ENCODE data around the gene NAT9. TPM values are rescaled to one million over a fixed set of nuclear protein-coding genes. Genes with fewer than 3 reads are reported as not detected.

NAT9 gene
- total RNA-seq, 1 experiment from 2014 or later, result 63.5 TPM

DNA sequence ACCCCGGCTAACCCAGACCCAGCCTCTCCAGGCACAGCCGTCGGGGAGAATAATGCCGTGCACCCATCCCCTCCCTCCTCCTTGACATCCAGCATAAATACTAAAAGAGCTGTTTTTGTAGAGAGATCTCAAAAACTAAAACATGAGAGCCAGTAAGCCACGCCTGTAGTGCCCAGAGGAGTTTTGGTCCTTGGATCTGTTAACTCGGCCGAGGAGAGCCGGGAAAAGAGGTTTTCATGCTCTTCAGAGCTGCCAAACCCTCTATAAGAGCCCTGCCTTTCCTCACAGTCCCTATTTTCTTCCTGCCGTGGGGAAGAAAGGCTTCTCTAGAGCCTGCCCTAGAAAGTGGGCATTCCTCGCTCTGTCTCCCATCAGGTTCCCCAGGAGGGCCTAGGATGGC is 30.2 kb upstream of the NAT9 start:
- Histone ChIP-seq H3K23me2 (ENCODE audit: insufficient read length, low read depth, low read length, poor library complexity, severe bottlenecking) (no peaks in the 10 kb centered on the region), H3K4me2 (ENCODE audit: insufficient read depth, insufficient read length, low read length) (no peak overlapping the region), H2AK5ac (ENCODE audit: insufficient read length, low read length) (no peak overlapping the region), H3K79me2 (ENCODE audit: insufficient read depth, low read length) (no peaks in the 10 kb centered on the region), H3K9ac (ENCODE audit: extremely low read depth, insufficient read length, low read length) (no peak overlapping the region), H3K4ac (ENCODE audit: low read depth, low read length) (no peak overlapping the region), H2BK15ac (ENCODE audit: low read depth, low read length) (no peak overlapping the region), H4K8ac (replicated peaks; ENCODE audit: insufficient read length, low read depth, low read length) (no peak overlapping the region), H2AFZ (ENCODE audit: low read length) (no peak overlapping the region), H4K91ac (ENCODE audit: insufficient read length, low read depth, low read length) (no peak overlapping the region), H2BK20ac (ENCODE audit: low read depth, low read length, poor library complexity, severe bottlenecking) (no peak overlapping the region), H2BK12ac (ENCODE audit: insufficient read length, low read depth, low read length) (no peak overlapping the region), H3K23ac (ENCODE audit: insufficient read length, low read depth, low read length) (no peak overlapping the region), H3K9me3 (ENCODE audit: control insufficient read depth, low read depth, low read length) (no peaks in the 10 kb centered on the region), H2BK120ac (ENCODE audit: low read depth, low read length, poor library complexity, severe bottlenecking) (no peak overlapping the region), H4K20me1 (ENCODE audit: control insufficient read depth, insufficient read depth, insufficient read length) (no peaks in the 10 kb centered on the region), H4K5ac (ENCODE audit: insufficient read length, low read depth, low read length) (no peak overlapping the region), H3K14ac (ENCODE audit: insufficient read depth, low read length) (no peak overlapping the region), H3K56ac (ENCODE audit: insufficient read length, low read depth, low read length) (no peak overlapping the region), H3K4me1 (ENCODE audit: insufficient read depth, low read length) (no peaks in the 10 kb centered on the region), H3K79me1 (ENCODE audit: insufficient read depth, low read depth, low read length, poor library complexity, severe bottlenecking) (no peaks in the 10 kb centered on the region), H3K27me3 (ENCODE audit: insufficient read depth, low read length) (no peaks in the 10 kb centered on the region), H3K18ac (ENCODE audit: insufficient read length, low read depth, low read length) (no peak overlapping the region), H3T11ph (ENCODE audit: low read length) (no peak overlapping the region), H2BK5ac (ENCODE audit: insufficient read length, low read length) (no peak overlapping the region), H3K27ac (ENCODE audit: insufficient read length, low read depth, low read length) (no peak overlapping the region)
- no CpG with 5 or more reads among the region's 10 CpGs for WGBS (ENCODE audit: extremely low coverage, insufficient read length, low lambda C conversion rate)
- Mint-ChIP-seq H3K27ac (no peak overlapping the region), H3K4me3 (no peak overlapping the region), H3K9me3 (no peaks in the 10 kb centered on the region), H3K27me3 (ENCODE audit: low read depth) (peaks cover 14% of the 10 kb centered on the region), H3K36me3 (ENCODE audit: insufficient read depth in 1 of 3, low read depth in 3 of 3) (peaks cover 2 to 12% (median 3%) of the 10 kb centered on the region in 3 experiments; a peak in 4 of 7 replicates), H3K4me1 (no peaks in the 10 kb centered on the region)
- no peak for DNase-seq
- no peak for TF ChIP-seq CTCF (conservative IDR thresholded peaks at IDR 0.05)
